Mesenchymal stem cell (in vitro differentiated cells and primary cell): ENCODE results near the gene GABRR1.

Experiments used
- DNase-seq: peaks from one replicate; pipeline ENCODE4 v3.0.0-alpha.2; 2013
- H2AFZ ChIP-seq: one replicate; pipeline ENCODE4 v1.6.1; 2013; ENCODE audit warnings: low read depth, mild to moderate bottlenecking, control low read depth, inconsistent platforms, low read length, moderate library complexity
- H2AK5ac ChIP-seq: 2 replicates; pipeline ENCODE4 v1.6.1; 2013; ENCODE audit warnings: low read length, moderate library complexity, mild to moderate bottlenecking, inconsistent platforms; ENCODE audit not compliant: severe bottlenecking
- H2BK120ac ChIP-seq: one replicate; pipeline ENCODE4 v1.6.1; 2013; ENCODE audit warnings: low read depth, mild to moderate bottlenecking, inconsistent platforms, low read length, moderate library complexity
- H2BK12ac ChIP-seq, 2 experiments: one replicate each; pipeline ENCODE4 v1.6.1; 2013; ENCODE audit warnings: inconsistent platforms in 2 of 2, low read length in 2 of 2, mild to moderate bottlenecking in 2 of 2, moderate library complexity in 2 of 2, control low read depth in 1 of 2
- H2BK15ac ChIP-seq: one replicate; pipeline ENCODE4 v1.6.1; 2013; ENCODE audit warnings: mild to moderate bottlenecking, low read depth, inconsistent platforms; ENCODE audit not compliant: poor library complexity, severe bottlenecking
- H2BK5ac ChIP-seq: 2 replicates; pipeline ENCODE4 v1.6.1; 2013; ENCODE audit warnings: low read depth, mild to moderate bottlenecking, low read length, control low read depth, inconsistent platforms; ENCODE audit not compliant: poor library complexity, severe bottlenecking
- H3K14ac ChIP-seq, 2 experiments: one replicate each; pipeline ENCODE4 v1.6.1; 2013; ENCODE audit warnings: inconsistent platforms in 2 of 2, low read length in 2 of 2, control low read depth in 1 of 2, mild to moderate bottlenecking in 1 of 2, moderate library complexity in 1 of 2
- H3K18ac ChIP-seq, 2 experiments: one replicate each; pipeline ENCODE4 v1.6.1; 2013; ENCODE audit warnings: inconsistent platforms in 2 of 2, low read length in 2 of 2, control low read depth in 1 of 2, low read depth in 1 of 2, mild to moderate bottlenecking in 1 of 2
- H3K23ac ChIP-seq, 2 experiments: one replicate each; pipeline ENCODE4 v1.6.1; 2013; ENCODE audit warnings: inconsistent platforms in 2 of 2, low read length in 2 of 2, mild to moderate bottlenecking in 2 of 2, moderate library complexity in 2 of 2, control low read depth in 1 of 2
- H3K27ac ChIP-seq: 2 replicates; pipeline ENCODE4 v1.5.1; 2013; ENCODE audit warnings: mild to moderate bottlenecking, moderate library complexity, low read length, control low read depth, inconsistent platforms; ENCODE audit not compliant: poor library complexity, severe bottlenecking
- H3K27me3 ChIP-seq, 2 experiments: 2 replicates each; pipeline versions ENCODE4 v1.6.1 to v1.7.0; 2013; ENCODE audit warnings: low read length in 2 of 2, mild to moderate bottlenecking in 2 of 2, moderate library complexity in 2 of 2, control low read depth in 1 of 2, inconsistent platforms in 1 of 2; ENCODE audit not compliant: control insufficient read depth in 1 of 2, insufficient read depth in 1 of 2
- H3K36me3 ChIP-seq, 2 experiments: 2 replicates each; pipeline versions ENCODE4 v1.6.1 to v1.7.0; 2013; ENCODE audit warnings: low read length in 2 of 2, control low read depth in 1 of 2, inconsistent platforms in 1 of 2, low read depth in 1 of 2, mild to moderate bottlenecking in 1 of 2; ENCODE audit not compliant: insufficient read depth in 2 of 2, control insufficient read depth in 1 of 2
- H3K4ac ChIP-seq, 2 experiments: one replicate each; pipeline ENCODE4 v1.6.1; 2013; ENCODE audit warnings: inconsistent platforms in 2 of 2, low read length in 2 of 2, mild to moderate bottlenecking in 2 of 2, moderate library complexity in 2 of 2, control low read depth in 1 of 2, low read depth in 1 of 2
- H3K4me1 ChIP-seq: 2 replicates; pipeline ENCODE4 v1.6.1; 2013; ENCODE audit warnings: low read depth, low read length, control low read depth; ENCODE audit not compliant: control insufficient read depth, insufficient read depth
- H3K4me2 ChIP-seq: 2 replicates; pipeline ENCODE4 v1.6.1; 2013; ENCODE audit warnings: low read length, mild to moderate bottlenecking, inconsistent platforms; ENCODE audit not compliant: poor library complexity, severe bottlenecking
- H3K4me3 ChIP-seq, 2 experiments: 2 replicates each; pipeline versions ENCODE4 v1.5.1 to v1.7.0; 2013; ENCODE audit warnings: low read length in 2 of 2, mild to moderate bottlenecking in 2 of 2, control low read depth in 1 of 2, low read depth in 1 of 2; ENCODE audit not compliant: insufficient read depth in 1 of 2
- H3K79me1 ChIP-seq: replicated peaks from 2 replicates; pipeline ENCODE4 v1.6.1; 2013; ENCODE audit warnings: mild to moderate bottlenecking, control low read depth, low read length, inconsistent platforms; ENCODE audit not compliant: poor library complexity, severe bottlenecking
- H3K9ac ChIP-seq: 2 replicates; pipeline ENCODE4 v1.7.0; 2013; ENCODE audit warnings: mild to moderate bottlenecking, low read length, moderate library complexity
- H3K9me3 ChIP-seq: 2 replicates; pipeline ENCODE4 v1.7.0; 2013; ENCODE audit warnings: mild to moderate bottlenecking, low read length; ENCODE audit not compliant: control insufficient read depth
- H4K8ac ChIP-seq: one replicate; pipeline ENCODE4 v1.6.1; 2013; ENCODE audit warnings: inconsistent platforms, mild to moderate bottlenecking, low read length, moderate library complexity
- H4K91ac ChIP-seq: one replicate; pipeline ENCODE4 v1.6.1; 2013; ENCODE audit warnings: mild to moderate bottlenecking, low read length, inconsistent platforms
- WGBS: methylation state at CpG from one replicate; pipeline ENCODE4 v1.1.7; 2013; ENCODE audit warnings: mixed read lengths; 5-methylcytosine and 5-hydroxymethylcytosine counted together

GABRR1 gene

GRCh38 chr6:89180971-89181370 is 36.2 kb downstream of the GABRR1 start:
- WGBS: 80% methylated on average over 1 of the region's 1 CpG
- no peak overlapping the region for H3K27ac ChIP-seq
- no peak overlapping the region for H3K4me2 ChIP-seq
- no peaks in the 10 kb centered on the region for H3K9me3 ChIP-seq
- no peak overlapping the region for H3K14ac ChIP-seq
- H3K9ac ChIP-seq: no peak overlapping the region
- H3K36me3 ChIP-seq: no peaks in the 10 kb centered on the region
- H4K8ac ChIP-seq: no peak overlapping the region
- no peak overlapping the region for H4K91ac ChIP-seq
- H2BK5ac ChIP-seq: no peak overlapping the region
- H3K79me1 ChIP-seq: no peaks in the 10 kb centered on the region
- H3K4ac ChIP-seq: no peak overlapping the region
- no peak overlapping the region for H3K4me3 ChIP-seq
- no peak overlapping the region for H2BK12ac ChIP-seq
- no peak overlapping the region for H2BK120ac ChIP-seq
- no peak overlapping the region for H3K18ac ChIP-seq
- H2AFZ ChIP-seq: no peak overlapping the region
- no peaks in the 10 kb centered on the region for H3K4me1 ChIP-seq
- no peak overlapping the region for H2AK5ac ChIP-seq
- peaks cover 20 to 22% of the 10 kb centered on the region in 2 experiments for H3K27me3 ChIP-seq
- DNase-seq: no peak
- no peak overlapping the region for H2BK15ac ChIP-seq
- H3K23ac ChIP-seq: no peak overlapping the region

GRCh38 chr6:89180112-89180511 is 37.0 kb downstream of the GABRR1 start:
- Histone ChIP-seq H2AK5ac (no peak overlapping the region), H3K4ac (no peak overlapping the region), H3K4me1 (no peaks in the 10 kb centered on the region), H4K8ac (no peak overlapping the region), H2AFZ (no peak overlapping the region), H3K79me1 (no peaks in the 10 kb centered on the region), H3K27ac (no peak overlapping the region), H2BK5ac (no peak overlapping the region), H2BK120ac (no peak overlapping the region), H3K18ac (no peak overlapping the region), H4K91ac (no peak overlapping the region), H3K9me3 (no peaks in the 10 kb centered on the region), H3K27me3 (peaks cover 16% of the 10 kb centered on the region in 2 experiments), H3K14ac (no peak overlapping the region), H2BK15ac (no peak overlapping the region), H3K9ac (no peak overlapping the region), H3K4me3 (no peak overlapping the region), H3K23ac (no peak overlapping the region), H2BK12ac (no peak overlapping the region), H3K36me3 (no peaks in the 10 kb centered on the region), H3K4me2 (no peak overlapping the region)
- 95% methylated on average over 13 of the region's 13 CpGs for WGBS
- no peak for DNase-seq

GRCh38 chr6:89173634-89174033 is 43.5 kb downstream of the GABRR1 start:
- Histone ChIP-seq H4K91ac (no peak overlapping the region), H3K36me3 (no peaks in the 10 kb centered on the region), H3K27ac (no peak overlapping the region), H3K23ac (no peak overlapping the region), H3K27me3 (no peaks in the 10 kb centered on the region), H3K18ac (no peak overlapping the region), H3K4ac (no peak overlapping the region), H3K14ac (no peak overlapping the region), H2BK120ac (no peak overlapping the region), H3K4me2 (no peak overlapping the region), H2AK5ac (no peak overlapping the region), H2BK15ac (no peak overlapping the region), H4K8ac (no peak overlapping the region), H2AFZ (no peak overlapping the region), H3K79me1 (no peaks in the 10 kb centered on the region), H3K4me3 (no peak overlapping the region), H3K4me1 (no peaks in the 10 kb centered on the region), H3K9ac (no peak overlapping the region), H2BK12ac (no peak overlapping the region), H3K9me3 (no peaks in the 10 kb centered on the region), H2BK5ac (no peak overlapping the region)
- 83% methylated on average over 2 of the region's 4 CpGs for WGBS
- no peak for DNase-seq

- no peak overlapping the region for H2AK5ac ChIP-seq
- H3K79me1 ChIP-seq: no peaks in the 10 kb centered on the region
- no peak overlapping the region for H2BK15ac ChIP-seq
- WGBS: 100% methylated on average over 2 of the region's 6 CpGs
- H2BK120ac ChIP-seq: no peak overlapping the region
- H3K4me1 ChIP-seq: no peaks in the 10 kb centered on the region
- H3K27me3 ChIP-seq: no peaks in the 10 kb centered on the region
- H3K4me2 ChIP-seq: no peak overlapping the region
- no peak overlapping the region for H3K9ac ChIP-seq
- no peak overlapping the region for H2BK5ac ChIP-seq
- no peak overlapping the region for H2AFZ ChIP-seq
- no peak overlapping the region for H3K23ac ChIP-seq
- H3K9me3 ChIP-seq: no peaks in the 10 kb centered on the region
- no peak overlapping the region for H2BK12ac ChIP-seq
- H3K27ac ChIP-seq: no peak overlapping the region
- DNase-seq: no peak
- H4K91ac ChIP-seq: no peak overlapping the region
- no peak overlapping the region for H3K4ac ChIP-seq
- H3K14ac ChIP-seq: no peak overlapping the region
- no peak overlapping the region for H3K18ac ChIP-seq
- H3K4me3 ChIP-seq: no peak overlapping the region
- no peak overlapping the region for H4K8ac ChIP-seq
- no peaks in the 10 kb centered on the region for H3K36me3 ChIP-seq
Measured at GRCh38 chr6:89172131-89172530, 45.0 kb downstream of the GABRR1 start.
